Stimulated activated naive CD4-positive, alpha-beta T cell treated with Interleukin-2 at 50 U/mL for 16 hours (primary cell): ENCODE measurements around the gene MLH3.

ENCODE experiments used
- DNase-seq: peaks from one replicate; lab custom pipeline; 2025; lab: John Stamatoyannopoulos, UW

The MLH3 gene

DNA sequence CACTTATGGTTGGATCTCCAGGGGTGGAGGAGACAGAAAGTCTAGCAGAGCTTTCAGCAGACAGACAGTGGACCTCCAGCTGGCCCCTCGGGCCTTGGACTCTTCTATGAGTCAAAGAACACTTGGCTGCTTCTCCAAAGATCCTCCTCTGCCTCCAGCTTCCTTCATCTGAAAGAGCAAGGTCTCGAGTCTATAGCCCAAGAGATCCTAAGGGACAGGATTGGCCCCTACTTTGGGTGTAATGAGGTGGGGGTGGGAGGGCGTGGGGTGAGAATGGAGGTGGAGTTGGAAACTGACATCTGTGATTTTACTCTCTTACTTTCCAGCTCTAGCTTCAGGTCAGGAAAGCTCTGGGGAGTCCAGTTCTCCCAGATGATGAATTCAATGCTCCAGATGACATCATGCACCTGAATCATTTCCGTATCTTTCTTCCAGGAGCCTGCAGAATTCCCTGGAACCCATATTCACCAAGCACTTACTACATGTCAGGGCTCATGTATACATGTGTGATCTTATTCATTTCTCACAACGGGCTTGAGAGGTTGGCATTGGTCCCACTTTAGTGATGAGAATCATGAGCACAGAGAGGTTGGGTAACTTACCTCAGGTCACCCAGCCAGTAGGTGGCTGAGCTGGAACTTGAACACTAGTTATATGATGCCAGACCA, 85.6 kb downstream of the MLH3 start:
- DNase-seq = no peak

GRCh38 chr14:74964787-74965485, 86.3 kb downstream of the MLH3 start:
- DNase-seq = no peak
